ENCODE results near the gene SCGB1D1.

Gene SCGB1D1

GRCh38 chr11:62190011-62190410, at the start of gene SCGB1D1:
Gene SCGB1D1, plus strand, starts transcription at chr11:62190216. Its CDS starts 69 bp downstream, at chr11:62190285.
- Histone ChIP-seq H3K4me3 (ENCODE audit: low read depth, low read length) (no peak within 1 kb of the TSS), H3K4me1 (ENCODE audit: control insufficient read depth, insufficient read depth, low read length) (no peaks in the 10 kb centered on the region), H3K27ac (ENCODE audit: extremely low read depth, low read depth, low read length) (no peak within 1 kb of the TSS), H3K9me3 (ENCODE audit: control insufficient read depth, insufficient read depth, low read depth, low read length) (no peaks in the 10 kb centered on the region), H3K36me3 (ENCODE audit: control insufficient read depth in 2 of 2, insufficient read depth in 1 of 2, low read length in 2 of 2) (no peaks in the 10 kb centered on the region)
- TF ChIP-seq OSR2 (tag by site-specific recombination; IDR thresholded peaks at IDR 0.05) (no peak), MYNN (tag by site-specific recombination; IDR thresholded peaks at IDR 0.05; ENCODE audit: borderline replicate concordance) (no peak), HOXC10 (CRISPR knock-in tag; IDR thresholded peaks at IDR 0.05) (no peak), ZNF274 (IDR thresholded peaks at IDR 0.05; ENCODE audit: low read length) (no peak), ZNF274 (tag by site-specific recombination; IDR thresholded peaks at IDR 0.05; ENCODE audit: borderline replicate concordance) (no peak), ZNF221 (tag by site-specific recombination; IDR thresholded peaks at IDR 0.05; ENCODE audit: borderline replicate concordance) (no peak), ZNF704 (tag by site-specific recombination; IDR thresholded peaks at IDR 0.05) (no peak), ZBTB21 (tag by site-specific recombination; IDR thresholded peaks at IDR 0.05) (no peak), MEIS1 (CRISPR knock-in tag; IDR thresholded peaks at IDR 0.05; ENCODE audit: borderline replicate concordance) (no peak), ZNF112 (tag by site-specific recombination; IDR thresholded peaks at IDR 0.05) (no peak), ZNF362 (tag by site-specific recombination; IDR thresholded peaks at IDR 0.05) (no peak), ZNF639 (tag by site-specific recombination; IDR thresholded peaks at IDR 0.05) (no peak), YY2 (tag by site-specific recombination; IDR thresholded peaks at IDR 0.05) (no peak), INSM2 (tag by site-specific recombination; IDR thresholded peaks at IDR 0.05) (no peak), ZNF747 (tag by site-specific recombination; IDR thresholded peaks at IDR 0.05) (no peak), ZSCAN30 (tag by site-specific recombination; IDR thresholded peaks at IDR 0.05) (no peak), ZNF658 (tag by site-specific recombination; IDR thresholded peaks at IDR 0.05) (no peak), ZBTB6 (tag by site-specific recombination; IDR thresholded peaks at IDR 0.05) (no peak)
- ChIA-PET POLR2A (no interaction called here), CTCF (no interaction called here)

GRCh38 chr11:62140304-62141110, 49.5 kb upstream of the SCGB1D1 start:
- Histone ChIP-seq H3K4me1 (ENCODE audit: control insufficient read depth, insufficient read depth, low read length) (no peaks in the 10 kb centered on the region), H3K36me3 (ENCODE audit: control insufficient read depth in 2 of 2, insufficient read depth in 1 of 2, low read length in 2 of 2) (peaks cover 5 to 94% of the 10 kb centered on the region in 2 experiments; a peak in 2 of 3 replicates)
- TF ChIP-seq ZNF155 (tag by site-specific recombination; IDR thresholded peaks at IDR 0.05) (no peak), GLIS2 (tag by site-specific recombination; IDR thresholded peaks at IDR 0.05) (no peak), ZNF747 (tag by site-specific recombination; IDR thresholded peaks at IDR 0.05) (no peak), ZXDB (tag by site-specific recombination; IDR thresholded peaks at IDR 0.05) (no peak), PRDM6 (tag by site-specific recombination; IDR thresholded peaks at IDR 0.05) (no peak), PATZ1 (tag by site-specific recombination; IDR thresholded peaks at IDR 0.05) (no peak), ZNF837 (tag by site-specific recombination; IDR thresholded peaks at IDR 0.05) (no peak)

More at GRCh38 chr11:62140304-62141110, 49.5 kb upstream of the SCGB1D1 start:
- no peak overlapping the region for H3K4me3 ChIP-seq (ENCODE audit: low read depth, low read length)
- CTCF ChIA-PET = interaction anchor here (1.3 kb wide), 1 partner anchor 17 kb away, joined by 3 read pairs; the partner anchor contains the start of gene INCENP
- no peak overlapping the region for H3K27ac ChIP-seq (ENCODE audit: extremely low read depth, low read depth, low read length)
- H3K9me3 ChIP-seq (ENCODE audit: control insufficient read depth, insufficient read depth, low read depth, low read length) = no peaks in the 10 kb centered on the region
- POLR2A ChIA-PET = no interaction called here

Data from HEK293 (cell line).